Mucosa of stomach (tissue), 1 donor: ENCODE measurements around the gene C2orf92.

Experiments used
- H3K27me3 ChIP-seq: one replicate; pipeline ENCODE4 v1.7.0; 2013; ENCODE audit warnings: mild to moderate bottlenecking, low read length; ENCODE audit not compliant: control insufficient read depth, insufficient read depth
- H3K36me3 ChIP-seq: one replicate; pipeline ENCODE4 v1.7.0; 2013; ENCODE audit warnings: low read length; ENCODE audit not compliant: control insufficient read depth, insufficient read depth
- H3K4me1 ChIP-seq: one replicate; pipeline ENCODE4 v1.7.0; 2013; ENCODE audit warnings: mild to moderate bottlenecking, low read length; ENCODE audit not compliant: control insufficient read depth, insufficient read depth
- H3K4me3 ChIP-seq: one replicate; pipeline ENCODE4 v1.7.0; 2013; ENCODE audit warnings: low read length
- H3K9ac ChIP-seq: one replicate; pipeline ENCODE4 v1.7.0; 2013; ENCODE audit warnings: mild to moderate bottlenecking, low read length, moderate library complexity
- H3K9me3 ChIP-seq: one replicate; pipeline ENCODE4 v1.7.0; 2013; ENCODE audit warnings: mild to moderate bottlenecking, low read length, moderate library complexity; ENCODE audit not compliant: control insufficient read depth
- donor health status: Pancreatic carcinoma.

The C2orf92 gene

GRCh38 chr2:97713296-97714083 is 44.0 kb downstream of the C2orf92 start, which contains the start of gene ZAP70:
Gene ZAP70 (plus strand): TSS chr2:97713576. CDS start chr2:97724037, 10,461 bp downstream.
- no peaks in the 10 kb centered on the region for H3K36me3 ChIP-seq
- H3K9me3 ChIP-seq = no peaks in the 10 kb centered on the region
- H3K9ac ChIP-seq = no peak within 1 kb of the TSS
- no peak within 1 kb of the TSS for H3K4me3 ChIP-seq
- no peaks in the 10 kb centered on the region for H3K4me1 ChIP-seq
- peaks cover 4% of the 10 kb centered on the region for H3K27me3 ChIP-seq

DNA sequence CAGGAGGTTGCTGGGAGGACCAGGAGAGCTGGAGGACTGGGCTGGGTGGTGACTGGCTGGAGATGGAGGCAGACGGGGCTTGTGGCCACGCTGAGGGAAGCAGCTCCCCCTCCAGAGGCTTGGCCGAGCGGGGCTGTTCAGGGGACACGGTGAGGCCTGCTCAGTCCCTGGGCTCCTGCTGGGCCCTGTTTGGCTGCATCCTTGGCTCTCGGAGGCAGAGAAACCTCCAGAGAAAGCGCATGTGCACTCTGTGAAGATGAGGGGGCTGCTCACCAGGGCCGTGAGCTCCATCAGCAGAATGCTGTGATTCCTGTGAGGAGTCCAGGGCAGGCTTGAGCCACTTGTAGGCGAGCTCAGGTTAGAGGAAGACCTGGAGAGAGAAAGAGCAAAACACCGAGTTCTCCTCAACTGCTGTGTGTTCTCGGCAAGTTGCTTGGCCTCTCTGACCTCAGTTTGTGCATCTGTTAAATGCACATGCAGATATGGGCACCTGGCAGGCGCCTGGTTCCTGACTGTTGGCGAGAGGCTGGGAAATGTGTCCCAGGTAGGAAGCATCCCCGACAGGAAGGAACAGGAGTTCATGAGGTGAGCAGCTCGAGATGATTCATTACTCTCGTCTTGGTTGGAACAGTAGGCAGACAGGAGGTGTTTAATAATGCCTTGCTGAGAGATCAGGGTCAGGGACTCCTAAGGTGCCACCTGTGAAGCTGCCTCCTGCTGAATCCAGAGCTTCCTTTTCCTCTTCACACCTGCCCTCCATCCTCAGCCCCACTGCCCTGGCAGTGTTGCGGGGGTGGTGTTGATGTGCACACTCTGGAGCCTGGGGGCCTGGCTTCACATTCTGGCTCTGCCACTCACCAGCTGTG is 44.8 kb downstream of the C2orf92 start:
- Histone ChIP-seq H3K4me3 (no peak overlapping the region), H3K4me1 (no peaks in the 10 kb centered on the region), H3K27me3 (peaks cover 4% of the 10 kb centered on the region), H3K36me3 (no peaks in the 10 kb centered on the region), H3K9me3 (no peaks in the 10 kb centered on the region), H3K9ac (no peak overlapping the region)

DNA sequence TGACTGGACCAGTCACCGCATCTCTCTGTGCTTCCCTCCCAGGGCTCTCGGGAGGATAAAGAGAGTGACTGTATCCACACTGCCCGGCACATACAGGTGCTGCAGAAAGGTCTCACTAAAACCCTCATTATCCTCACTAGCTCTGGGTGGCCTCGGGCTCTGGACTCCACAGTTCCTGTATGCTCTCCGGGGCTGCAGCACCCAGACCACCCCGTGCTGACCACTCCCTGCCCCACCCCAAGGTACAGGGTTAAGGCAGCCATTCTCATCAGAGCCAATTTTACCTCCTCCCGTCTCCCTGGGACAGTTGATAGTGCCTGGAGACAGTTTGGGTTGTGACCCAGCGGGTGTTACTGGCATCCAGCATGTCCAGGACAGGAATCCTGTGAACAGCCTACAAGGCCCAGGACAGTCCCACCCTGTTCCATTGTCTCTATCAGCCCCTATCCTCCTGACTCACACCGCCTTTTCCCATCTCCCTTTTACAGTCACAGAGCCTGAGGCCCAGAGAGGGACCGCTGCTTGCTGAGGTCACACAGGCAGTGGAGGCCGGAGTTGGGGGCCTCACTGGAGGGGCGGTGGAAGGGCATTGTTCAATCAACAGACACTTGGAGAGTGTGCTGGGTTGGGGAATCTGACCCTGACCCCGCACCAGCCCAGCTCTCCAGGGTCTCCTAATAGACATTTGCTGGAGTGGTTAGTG is 45.6 kb downstream of the C2orf92 start:
- H3K4me1 ChIP-seq = no peaks in the 10 kb centered on the region
- H3K36me3 ChIP-seq = no peaks in the 10 kb centered on the region
- H3K4me3 ChIP-seq = no peak overlapping the region
- no peaks in the 10 kb centered on the region for H3K9me3 ChIP-seq
- H3K27me3 ChIP-seq = peaks cover 4% of the 10 kb centered on the region
- H3K9ac ChIP-seq = no peak overlapping the region

- Histone ChIP-seq H3K36me3 (no peaks in the 10 kb centered on the region), H3K4me1 (no peaks in the 10 kb centered on the region), H3K27me3 (no peaks in the 10 kb centered on the region), H3K9me3 (no peaks in the 10 kb centered on the region), H3K9ac (no peak overlapping the region), H3K4me3 (no peak overlapping the region)
Observed at GRCh38 chr2:97715951-97716694, 46.6 kb downstream of the C2orf92 start.

DNA sequence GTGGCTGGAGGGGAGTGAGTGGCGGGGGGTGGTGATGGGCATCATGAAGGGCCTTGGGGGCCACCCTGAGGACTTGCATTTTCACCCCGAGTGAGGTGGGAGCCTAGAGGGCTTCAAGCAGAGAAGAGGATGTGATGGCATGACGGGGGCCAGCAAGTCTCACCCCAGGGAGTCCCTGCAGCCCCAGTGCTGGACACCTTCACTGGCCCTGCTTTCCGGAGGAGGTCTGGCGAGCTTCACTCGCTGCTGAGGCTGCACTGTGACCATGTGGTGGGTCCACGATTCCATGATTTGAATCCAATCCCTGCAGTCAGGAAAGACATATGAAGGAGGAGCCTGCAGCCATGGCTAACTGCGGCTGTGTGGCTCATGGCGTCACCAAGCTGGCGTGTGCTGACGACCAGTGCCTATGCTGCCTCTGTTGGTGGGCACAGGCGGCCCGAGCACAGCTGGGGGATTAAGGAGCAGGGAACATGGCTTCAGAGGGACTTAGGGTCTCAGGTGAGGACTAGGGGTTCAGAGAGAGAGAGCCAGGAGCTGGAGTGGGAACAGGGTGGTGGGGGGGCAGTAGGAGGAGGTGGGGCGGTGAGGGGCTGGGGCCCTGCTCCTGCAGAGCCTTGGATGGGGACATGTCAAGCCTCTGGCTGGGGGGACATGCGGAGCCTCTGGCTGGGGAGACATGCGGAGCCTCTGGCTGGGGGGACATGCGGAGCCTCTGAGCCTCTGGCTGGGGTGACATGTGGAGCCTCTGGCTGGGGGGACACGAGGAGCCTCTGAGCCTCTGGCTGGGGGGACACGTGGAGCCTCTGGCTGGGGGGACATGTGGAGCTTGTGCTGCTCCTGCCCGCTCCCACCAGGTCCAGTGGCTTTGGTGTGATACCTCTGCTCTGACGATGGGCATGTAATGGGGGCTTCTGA is 47.4 kb downstream of the C2orf92 start:
- no peaks in the 10 kb centered on the region for H3K9me3 ChIP-seq
- no peaks in the 10 kb centered on the region for H3K27me3 ChIP-seq
- no peaks in the 10 kb centered on the region for H3K36me3 ChIP-seq
- H3K9ac ChIP-seq = no peak overlapping the region
- no peaks in the 10 kb centered on the region for H3K4me1 ChIP-seq
- H3K4me3 ChIP-seq = no peak overlapping the region

GRCh38 chr2:97717613-97717995 is 48.1 kb downstream of the C2orf92 start:
- no peaks in the 10 kb centered on the region for H3K27me3 ChIP-seq
- no peaks in the 10 kb centered on the region for H3K36me3 ChIP-seq
- no peaks in the 10 kb centered on the region for H3K9me3 ChIP-seq
- no peak overlapping the region for H3K9ac ChIP-seq
- no peak overlapping the region for H3K4me3 ChIP-seq
- no peaks in the 10 kb centered on the region for H3K4me1 ChIP-seq

GRCh38 chr2:97718051-97718882 is 48.8 kb downstream of the C2orf92 start:
- Histone ChIP-seq H3K9ac (no peak overlapping the region), H3K36me3 (no peaks in the 10 kb centered on the region), H3K4me1 (no peaks in the 10 kb centered on the region), H3K27me3 (no peaks in the 10 kb centered on the region), H3K4me3 (no peak overlapping the region), H3K9me3 (no peaks in the 10 kb centered on the region)

DNA sequence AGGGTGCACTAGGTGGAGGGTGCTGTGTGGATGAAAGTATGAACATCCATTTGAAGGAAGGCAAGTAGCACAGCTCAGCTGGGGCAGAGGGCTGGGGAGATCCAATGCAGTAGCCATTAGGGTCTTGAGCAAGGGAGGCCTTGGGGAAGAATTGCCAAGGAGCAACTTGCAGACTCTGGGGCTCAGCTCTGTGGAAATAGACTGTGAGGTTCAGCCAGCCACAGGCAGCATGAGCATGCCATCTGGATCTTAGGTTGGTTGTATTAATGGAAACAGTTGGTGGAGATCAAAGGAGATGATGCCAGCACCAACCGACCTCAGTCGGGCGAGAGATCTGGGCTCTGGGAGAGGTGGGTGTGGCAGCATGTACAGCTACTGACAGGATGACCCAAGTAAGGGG is 49.4 kb downstream of the C2orf92 start:
- H3K9ac ChIP-seq = no peak overlapping the region
- H3K4me1 ChIP-seq = no peaks in the 10 kb centered on the region
- H3K27me3 ChIP-seq = no peaks in the 10 kb centered on the region
- no peaks in the 10 kb centered on the region for H3K36me3 ChIP-seq
- H3K4me3 ChIP-seq = no peak overlapping the region
- no peaks in the 10 kb centered on the region for H3K9me3 ChIP-seq

DNA sequence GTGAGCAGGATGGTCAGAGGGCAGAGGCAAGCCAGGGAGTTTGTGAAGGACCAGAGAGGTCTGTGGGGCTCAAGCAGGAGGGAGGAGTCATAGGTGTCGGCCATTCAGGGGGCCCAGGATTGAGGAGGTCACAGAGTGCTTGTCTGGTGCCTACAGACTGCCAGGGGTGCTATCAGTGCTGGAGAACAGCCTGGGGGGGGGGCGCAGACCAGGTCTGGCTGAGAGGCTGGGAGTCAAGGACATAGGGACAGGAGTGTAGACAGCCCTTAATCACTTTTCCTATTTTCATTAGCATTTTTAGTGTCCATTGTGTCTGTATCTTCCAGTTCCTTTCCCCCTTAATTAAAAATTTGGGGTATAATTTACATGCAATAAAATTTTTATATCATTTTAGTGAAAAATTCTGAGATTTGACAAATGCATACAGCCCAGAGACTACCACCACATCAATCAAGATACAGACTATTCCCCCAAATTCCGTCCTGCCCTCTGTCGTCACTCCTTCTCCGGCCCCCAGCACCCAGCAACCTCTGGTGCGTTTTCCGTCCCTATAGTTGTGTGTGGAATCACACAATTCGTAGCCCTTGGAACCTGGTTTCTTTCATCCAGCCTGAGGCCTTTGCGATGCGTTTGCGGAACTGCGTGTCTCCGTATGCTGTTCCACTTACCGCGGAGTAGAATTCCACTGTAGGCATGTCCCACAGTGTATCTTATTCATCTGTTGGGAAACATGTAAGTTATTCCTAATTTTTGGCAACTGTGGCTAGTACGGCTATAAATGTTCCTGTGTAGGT is 50.0 kb downstream of the C2orf92 start:
- H3K36me3 ChIP-seq = no peaks in the 10 kb centered on the region
- H3K4me3 ChIP-seq = no peak overlapping the region
- peaks cover 4% of the 10 kb centered on the region for H3K27me3 ChIP-seq
- H3K9ac ChIP-seq = no peak overlapping the region
- no peaks in the 10 kb centered on the region for H3K9me3 ChIP-seq
- no peaks in the 10 kb centered on the region for H3K4me1 ChIP-seq

DNA sequence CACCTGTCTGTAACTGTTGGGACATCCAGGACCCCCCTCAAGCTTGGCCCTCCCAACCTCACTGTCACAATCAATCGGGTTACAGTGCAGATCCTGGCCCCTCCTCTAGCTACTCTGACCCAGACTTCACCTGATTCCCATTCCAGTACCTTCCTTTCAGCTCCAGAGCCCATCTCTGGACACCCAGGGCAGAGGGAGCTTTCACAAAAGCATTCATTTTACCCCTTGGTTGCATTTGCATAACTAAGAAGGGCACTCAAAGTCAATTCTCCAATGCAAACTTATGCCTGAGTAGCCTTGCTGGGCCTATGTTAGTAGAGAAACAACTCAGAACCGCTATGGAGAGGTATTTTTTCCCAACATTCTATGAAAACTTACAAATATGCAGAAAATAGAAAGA is 51.2 kb downstream of the C2orf92 start:
- Histone ChIP-seq H3K9me3 (no peaks in the 10 kb centered on the region), H3K9ac (no peak overlapping the region), H3K4me1 (no peaks in the 10 kb centered on the region), H3K4me3 (no peak overlapping the region), H3K36me3 (no peaks in the 10 kb centered on the region), H3K27me3 (peaks cover 4% of the 10 kb centered on the region)
